HG03175 (cell line): ENCODE data around the gene SPON2.

Experiments
- ATAC-seq: cut with Tn5 transposase; IDR thresholded peaks from one replicate; pipeline ENCODE4 v1.9.1; 2021; ENCODE audit warnings: mild to moderate bottlenecking, moderate library complexity; ENCODE audit not compliant: unreplicated experiment

SPON2 gene

DNA sequence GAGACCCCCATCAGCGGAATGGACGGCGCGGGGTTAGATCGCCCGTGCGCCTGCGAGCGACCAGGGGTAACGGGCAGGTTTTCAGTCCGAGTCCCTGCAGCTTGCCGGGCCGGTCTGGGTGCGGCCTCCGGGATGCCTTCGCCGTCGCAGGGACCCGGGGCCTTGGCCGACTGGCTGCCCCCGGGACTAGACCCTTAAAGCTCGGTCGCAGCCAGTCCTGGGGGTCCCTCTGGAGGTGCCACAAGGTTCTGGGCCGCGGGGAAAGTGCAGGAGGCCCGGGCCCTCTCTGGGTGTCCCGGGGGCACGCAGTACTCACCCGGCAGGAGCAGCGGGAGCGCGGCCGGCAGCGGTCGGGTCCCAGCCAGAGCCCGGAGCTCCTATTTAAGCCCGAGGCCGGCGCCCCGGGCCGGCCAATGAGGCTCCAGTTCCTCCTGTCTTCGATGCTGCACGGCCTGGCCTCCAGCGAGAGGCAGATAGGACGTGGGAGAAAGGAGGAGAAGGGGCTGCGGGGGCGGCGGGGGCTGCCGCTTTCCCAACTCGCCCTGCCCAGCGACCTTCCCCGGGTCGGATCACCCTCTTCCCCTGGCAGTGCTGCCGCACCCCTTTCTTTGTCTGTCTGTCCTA, at the start of gene SPON2:
TSS of gene SPON2 (minus strand) at position 356 of the 624 bp plus-strand sequence.
- no peak for ATAC-seq

GRCh38 chr4:1221155-1221870, 48.9 kb upstream of the SPON2 start:
- ATAC-seq, result no peak

DNA sequence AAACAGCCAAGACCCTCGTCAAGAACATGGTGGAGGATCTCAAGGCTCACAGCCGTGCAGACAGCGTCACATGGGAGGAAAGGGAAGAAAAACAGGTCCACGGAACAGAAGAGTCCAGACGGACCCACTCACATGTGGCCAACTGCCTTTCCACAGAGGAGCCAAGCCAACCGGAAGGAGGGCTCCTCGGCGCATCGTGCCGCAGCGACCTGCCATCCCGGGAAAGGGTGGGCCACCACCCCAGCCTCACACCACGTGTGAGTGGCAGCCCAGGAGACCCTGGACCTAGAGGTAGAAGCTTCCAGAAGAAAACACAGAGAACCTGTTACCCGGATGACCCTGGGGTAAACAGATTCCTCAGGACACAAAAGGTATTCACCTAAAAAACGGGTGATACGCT, 48.2 kb upstream of the SPON2 start:
- ATAC-seq, result no peak

GRCh38 chr4:1219566-1219950, 47.2 kb upstream of the SPON2 start:
- no peak for ATAC-seq

- peak; percentile 74 for ATAC-seq
These were observed 46.5 kb upstream of the SPON2 start for GRCh38 chr4:1218634-1219565.

- no peak for ATAC-seq
These were observed 45.0 kb upstream of the SPON2 start for GRCh38 chr4:1217366-1217765.

DNA sequence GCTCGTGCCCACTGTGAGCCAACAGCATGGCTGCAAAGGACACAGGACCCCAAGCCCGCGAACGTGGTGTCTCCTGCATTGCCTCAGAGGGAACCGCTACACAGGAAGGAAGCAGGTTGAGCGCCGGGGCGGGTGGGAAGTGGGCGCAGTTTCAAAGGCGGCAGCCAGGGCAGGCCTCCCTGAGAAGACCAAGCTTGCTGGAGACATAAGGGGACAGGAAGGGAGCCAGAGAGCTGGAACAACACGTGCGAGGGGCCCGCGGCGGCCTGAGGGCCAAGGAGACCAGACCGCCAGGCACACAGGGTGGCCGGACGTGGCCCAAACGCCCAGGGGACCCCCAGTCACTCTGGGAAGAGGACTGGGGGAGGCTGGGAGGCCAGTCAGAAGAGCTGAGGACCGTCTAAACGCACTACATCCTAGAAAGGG, 44.5 kb upstream of the SPON2 start:
- no peak for ATAC-seq

GRCh38 chr4:1216076-1216614, 43.8 kb upstream of the SPON2 start:
- ATAC-seq, result no peak

DNA sequence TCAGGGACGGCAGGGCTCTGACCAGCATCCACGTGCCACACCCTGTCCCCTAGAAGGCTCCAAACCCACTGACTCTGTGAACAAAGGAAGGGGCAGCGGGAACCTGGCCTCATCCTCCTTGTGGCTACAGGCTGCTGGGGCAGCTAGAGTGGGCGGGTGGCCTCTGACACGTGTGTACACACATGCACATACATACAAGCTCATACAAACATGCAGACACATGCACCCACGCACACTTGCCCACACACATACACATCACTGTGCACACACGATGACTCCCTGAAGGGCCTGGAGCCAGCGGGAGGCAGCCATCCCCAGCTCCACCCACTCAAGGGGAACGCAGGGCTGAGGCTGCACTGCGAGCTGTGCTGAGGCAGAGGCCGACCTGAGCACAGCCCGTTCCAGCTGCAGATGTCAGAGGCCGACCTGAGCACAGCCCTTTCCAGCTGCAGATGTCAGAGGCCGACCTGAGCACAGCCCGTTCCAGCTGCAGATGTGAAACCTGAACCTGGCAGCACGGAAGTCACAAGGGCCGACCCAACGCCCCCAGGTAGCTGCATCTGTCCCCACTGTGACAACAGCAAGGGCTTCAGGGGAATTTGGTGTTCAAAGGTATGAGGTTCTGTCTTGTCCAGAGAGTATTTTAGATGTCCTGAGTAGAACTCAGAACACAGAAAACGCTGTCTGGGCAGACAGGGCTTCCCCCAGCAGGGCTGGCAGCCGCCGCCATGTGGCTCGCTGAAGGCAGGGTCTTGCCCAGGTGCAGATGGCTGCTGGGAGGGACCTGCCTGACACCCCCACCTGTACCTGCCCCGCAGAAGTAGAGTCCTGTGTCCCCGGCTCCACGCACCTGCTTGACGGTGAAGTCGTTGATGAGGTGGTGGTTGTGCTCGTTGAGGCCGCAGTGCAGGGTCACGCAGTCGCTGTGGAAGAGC, 43.0 kb upstream of the SPON2 start:
- ATAC-seq, result no peak

DNA sequence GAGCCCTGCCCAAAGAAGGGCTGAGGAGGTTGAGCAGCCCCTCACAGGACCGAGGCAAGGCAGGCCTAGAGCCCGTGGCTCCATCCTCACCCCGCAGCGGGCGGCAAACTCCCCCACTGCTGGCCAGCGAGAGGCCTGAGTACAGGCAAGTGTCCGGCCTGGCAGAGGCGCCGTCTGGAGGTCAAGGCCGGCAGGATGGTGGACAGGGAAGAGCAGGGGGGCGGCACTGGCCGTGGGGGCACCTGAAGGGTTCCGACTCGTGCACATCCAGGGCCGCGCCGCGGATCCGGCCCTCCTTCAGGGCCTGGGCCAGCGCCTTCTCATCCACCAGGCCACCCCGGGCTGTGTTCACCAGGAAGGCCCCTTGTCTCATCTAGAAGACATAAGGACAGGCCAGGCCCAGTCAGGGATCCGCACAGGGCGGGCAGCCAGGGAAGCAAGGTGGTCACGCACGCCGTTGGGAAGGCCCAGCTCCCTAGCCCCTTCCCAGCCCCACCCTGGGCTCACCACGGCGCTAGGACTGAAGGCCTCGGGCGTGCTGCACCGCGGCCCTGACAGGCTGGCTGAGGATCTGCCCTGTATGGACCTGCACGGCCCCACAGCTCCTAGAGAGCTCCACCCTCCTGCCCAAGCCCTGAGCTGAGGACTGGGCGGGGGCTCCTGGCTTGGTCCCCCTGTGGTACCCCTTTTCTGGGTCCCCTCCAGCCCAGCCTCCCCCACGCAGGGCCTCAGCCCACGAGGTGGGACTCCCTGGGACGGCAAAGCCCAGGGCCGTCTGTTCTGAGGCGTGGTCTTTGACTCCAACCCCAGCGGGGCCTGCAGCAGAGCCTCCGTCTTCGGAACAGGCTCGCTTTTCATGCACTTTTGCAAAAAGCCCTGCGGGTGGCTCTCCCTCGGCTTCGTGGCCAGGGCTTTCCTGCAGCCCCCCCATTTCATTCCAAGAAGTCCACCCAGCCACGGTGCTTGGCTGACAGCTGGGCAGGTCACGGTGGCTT, 42.0 kb upstream of the SPON2 start:
- ATAC-seq, result no peak

DNA sequence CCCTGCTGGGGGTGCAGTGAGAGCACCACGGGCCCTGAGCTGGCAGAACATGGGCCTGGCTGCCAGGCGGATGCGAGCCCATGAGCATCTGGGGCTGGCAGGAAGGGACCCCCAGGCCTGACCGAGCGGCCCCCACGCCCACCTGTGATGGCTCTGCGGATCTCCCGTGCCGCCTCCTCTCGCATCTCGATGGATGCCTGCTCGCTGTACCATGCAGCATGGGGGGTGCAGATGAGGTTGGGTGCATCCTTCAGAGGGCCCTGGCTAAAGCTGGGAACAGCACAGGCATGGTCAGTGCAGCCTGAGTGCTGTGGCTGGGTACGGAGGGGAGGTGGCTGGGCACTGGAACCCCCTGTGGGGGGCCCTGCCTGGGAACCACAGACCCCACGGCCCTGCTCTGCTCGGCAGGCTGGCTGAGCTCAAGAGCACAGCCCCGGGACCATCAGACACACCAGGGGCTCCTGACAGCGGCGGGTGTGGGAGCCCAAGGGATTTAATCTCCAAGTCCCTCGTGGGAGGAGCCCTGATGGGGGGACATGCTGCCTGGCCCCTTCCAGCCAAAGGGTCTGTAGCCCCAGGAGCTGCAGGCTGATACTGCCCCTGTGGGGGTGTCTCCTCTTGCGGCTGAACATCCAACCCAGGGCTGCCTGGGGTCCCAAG, 41.1 kb upstream of the SPON2 start:
- no peak for ATAC-seq

- ATAC-seq, result no peak
These were observed 40.4 kb upstream of the SPON2 start for GRCh38 chr4:1212546-1213335.

- no peak for ATAC-seq
These were observed 39.6 kb upstream of the SPON2 start for GRCh38 chr4:1211891-1212545.

DNA sequence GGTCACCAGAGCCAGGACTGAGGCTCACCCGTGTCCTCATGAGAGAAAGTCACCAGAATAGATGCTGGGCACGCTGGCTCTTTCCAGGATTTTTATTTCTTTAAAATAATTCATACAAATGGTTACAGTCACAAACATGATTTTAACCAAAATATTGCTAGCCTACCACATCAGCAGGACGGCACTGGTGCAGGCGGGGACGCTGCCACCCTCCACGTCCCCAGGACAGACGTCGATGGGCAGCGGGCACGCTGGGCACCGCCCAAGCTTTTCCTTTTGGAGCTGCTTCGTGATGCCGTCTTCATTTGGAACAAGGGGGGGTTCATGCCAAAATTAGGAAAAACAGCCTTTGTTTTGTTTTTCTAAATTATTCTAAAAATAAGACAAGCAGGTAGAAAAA, 39.0 kb upstream of the SPON2 start:
- ATAC-seq, result no peak

- ATAC-seq, result no peak
These were observed 38.6 kb upstream of the SPON2 start for GRCh38 chr4:1210971-1211370.

- ATAC-seq, result no peak
These were observed 38.0 kb upstream of the SPON2 start for GRCh38 chr4:1210241-1210841.

GRCh38 chr4:1209821-1210220, 37.4 kb upstream of the SPON2 start:
- ATAC-seq, result no peak
